ENCODE measurements around the gene MARK1. TPM values are rescaled to one million over a fixed set of nuclear protein-coding genes. Genes with fewer than 3 reads are reported as not detected.

Gene MARK1
- total RNA-seq, 1 experiment from 2014 or later = 7.5 TPM

DNA sequence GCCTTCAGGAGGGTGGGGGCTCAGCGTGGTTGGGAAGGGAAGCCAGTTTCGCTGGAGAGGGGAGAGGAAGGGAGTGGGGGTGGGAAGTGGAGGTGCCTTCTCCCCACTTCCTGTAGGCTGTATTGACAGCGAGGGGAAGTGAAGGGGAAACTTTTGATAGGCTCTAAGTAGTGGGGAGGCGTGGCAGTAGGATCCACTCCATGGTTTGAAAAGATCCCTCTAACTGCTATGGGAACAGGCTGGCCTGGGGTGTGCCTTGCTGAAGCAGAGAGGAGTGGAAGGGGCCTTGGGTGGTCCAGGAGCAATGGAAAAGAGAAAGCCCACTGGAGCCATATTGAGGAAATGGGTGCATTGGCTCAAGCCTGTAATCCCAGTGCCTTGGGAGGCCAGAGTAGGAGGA lies 182.4 kb downstream of the MARK1 start:
- intact Hi-C loops (cut with micrococcal nuclease) = no loop called here
- Mint-ChIP-seq H3K27me3 (ENCODE audit: insufficient read depth, unreplicated experiment) (no peaks in the 10 kb centered on the region), H3K36me3 (ENCODE audit: insufficient read depth, unreplicated experiment) (peaks cover 3% of the 10 kb centered on the region), H3K4me3 (ENCODE audit: unreplicated experiment) (no peak overlapping the region), H3K27ac (ENCODE audit: low read depth, unreplicated experiment) (no peak overlapping the region), H3K4me1 (ENCODE audit: insufficient read depth, unreplicated experiment) (no peaks in the 10 kb centered on the region), H3K9me3 (ENCODE audit: unreplicated experiment) (no peaks in the 10 kb centered on the region)
- DNase-seq (ENCODE audit: unreplicated experiment) = no peak
- POLR2A ChIA-PET = interaction anchor here (1.0 to 1.5 kb wide), 2 partner anchors 11 to 12 kb away, joined by 3 to 4 read pairs; no protein-coding TSS in a partner anchor
- CTCF ChIA-PET = interaction anchor here (0.7 to 1.3 kb wide), 3 partner anchors 11 to 65 kb away, joined by 3 read pairs; no protein-coding TSS in a partner anchor
- BruUV-seq (replicated peaks) = no TSS peak
- TF ChIP-seq CTCF (IDR thresholded peaks at IDR 0.05; ENCODE audit: unreplicated experiment) = no peak

DNA sequence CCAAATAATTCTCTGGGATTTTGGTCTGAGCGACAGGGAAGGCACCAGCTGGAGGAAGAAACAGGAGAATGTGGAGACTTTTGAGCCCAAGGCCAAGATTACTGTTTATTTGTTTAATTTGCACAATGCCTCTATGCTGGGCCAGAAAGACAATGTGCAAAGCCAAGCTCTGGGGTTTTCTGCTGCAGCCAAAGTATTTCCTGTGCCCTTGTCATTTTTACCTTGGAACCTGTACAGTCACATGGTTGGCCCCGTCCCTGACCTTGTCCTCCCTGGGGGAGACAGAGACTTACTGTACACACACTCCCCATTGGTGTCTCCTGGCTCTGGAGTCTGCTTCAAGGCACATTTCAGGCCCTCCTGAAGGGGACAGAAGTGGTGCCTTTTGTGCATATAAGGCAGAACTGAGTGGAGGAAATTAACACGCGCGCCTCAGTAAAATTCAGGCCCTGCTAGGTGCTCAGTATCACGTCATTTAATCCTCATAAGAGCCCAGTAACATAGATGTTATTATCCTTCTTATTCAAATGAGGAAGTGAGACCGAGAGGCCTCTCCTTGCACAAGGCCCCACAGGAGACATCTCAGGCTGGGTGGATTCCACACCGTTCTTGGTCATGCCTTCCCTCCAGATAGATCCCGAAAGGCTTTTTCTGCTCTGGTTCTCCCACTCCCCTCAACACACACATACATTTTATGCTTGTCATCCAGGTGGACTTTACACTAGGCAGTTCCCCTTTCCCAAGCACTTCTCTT lies 183.3 kb downstream of the MARK1 start:
- Mint-ChIP-seq H3K27me3 (ENCODE audit: insufficient read depth, unreplicated experiment) (no peaks in the 10 kb centered on the region), H3K27ac (ENCODE audit: low read depth, unreplicated experiment) (no peak overlapping the region), H3K4me1 (ENCODE audit: insufficient read depth, unreplicated experiment) (no peaks in the 10 kb centered on the region), H3K4me3 (ENCODE audit: unreplicated experiment) (no peak overlapping the region), H3K9me3 (ENCODE audit: unreplicated experiment) (no peaks in the 10 kb centered on the region), H3K36me3 (ENCODE audit: insufficient read depth, unreplicated experiment) (no peaks in the 10 kb centered on the region)
- no peak for DNase-seq (ENCODE audit: unreplicated experiment)
- no TSS peak for BruUV-seq (replicated peaks)
- intact Hi-C loops (cut with micrococcal nuclease) = no loop called here
- ChIA-PET POLR2A (interaction anchor here (1.0 to 1.5 kb wide), 2 partner anchors 10 to 11 kb away, joined by 3 to 4 read pairs; no protein-coding TSS in a partner anchor), CTCF (interaction anchor here (0.7 to 1.1 kb wide), 2 partner anchors 16 to 64 kb away, joined by 3 read pairs; no protein-coding TSS in a partner anchor)
- no peak for TF ChIP-seq CTCF (IDR thresholded peaks at IDR 0.05; ENCODE audit: unreplicated experiment)

Other genes with a start within 250 kb of the MARK1 start
- 1.6 TPM in 2 replicates for gene C1orf115, start 162.2 kb downstream of the MARK1 start, total RNA-seq (2022)
- gene MTARC2, start 220.2 kb downstream of the MARK1 start, total RNA-seq (2022) = 3.6 and 5.2 TPM in 2 replicates

All from MCF 10A (cell line).